Spleen (tissue), 11 donors: ENCODE measurements around the gene CDH16. TPM values are rescaled to one million over a fixed set of nuclear protein-coding genes. Genes with fewer than 3 reads are reported as not detected.
A peak's percentile ranks its signal among the peaks of the same experiment; 100 is the strongest.

Experiments used
- DNase-seq: peaks from one replicate; pipeline ENCODE4 v3.0.0-alpha.2; 2020
- H3K27ac ChIP-seq, 8 donors: fragments of 200-600 bp; sonication (generic) in 7 of 8; 1 replicate in 4 of 8; 2 replicates in 4 of 8; pipeline versions ENCODE4 v1.5.0 to v1.8.0; 2016 to 2021; ENCODE audit warnings: inconsistent platforms in 4 of 8, mild to moderate bottlenecking in 4 of 8, moderate library complexity in 1 of 8
- H3K27me3 ChIP-seq, 7 donors: fragments of 200-600 bp; sonication (generic) in 6 of 7; replicated peaks in 1 of 7; 1 replicate in 4 of 7; 2 replicates in 3 of 7; pipeline versions ENCODE4 v1.5.0 to v1.8.0; 2016 to 2021; ENCODE audit warnings: inconsistent platforms in 3 of 7, mild to moderate bottlenecking in 1 of 7
- H3K36me3 ChIP-seq, 6 donors: fragments of 200-600 bp; sonication (generic) in 5 of 6; 1 replicate in 4 of 6; 2 replicates in 2 of 6; pipeline versions ENCODE4 v1.5.0 to v1.8.0; 2016 to 2021; ENCODE audit warnings: inconsistent platforms in 2 of 6
- H3K4me1 ChIP-seq, 6 donors: fragments of 200-600 bp; sonication (generic) in 5 of 6; 1 replicate in 3 of 6; 2 replicates in 3 of 6; pipeline versions ENCODE4 v1.5.0 to v1.8.0; 2016 to 2021; ENCODE audit warnings: inconsistent platforms in 3 of 6
- H3K4me3 ChIP-seq, 8 donors: fragments of 200-600 bp; sonication (generic) in 7 of 8; 1 replicate in 4 of 8; 2 replicates in 4 of 8; pipeline versions ENCODE4 v1.5.0 to v1.8.0; 2016 to 2021; ENCODE audit warnings: inconsistent platforms in 4 of 8, mild to moderate bottlenecking in 4 of 8, moderate library complexity in 2 of 8
- H3K9me3 ChIP-seq, 8 donors: fragments of 200-600 bp; sonication (generic) in 7 of 8; 1 replicate in 4 of 8; 2 replicates in 4 of 8; pipeline versions ENCODE4 v1.5.0 to v1.8.0; 2016 to 2021; ENCODE audit warnings: inconsistent platforms in 4 of 8
- POLR2A ChIP-seq, 3 donors: fragments of 450-650 bp; IDR thresholded peaks; one replicate each; pipeline ENCODE4 v1.5.1; 2017; ENCODE audit warnings: antibody characterized with exemption in 3 of 3, mild to moderate bottlenecking in 1 of 3
- POLR2AphosphoS5 ChIP-seq, 3 donors: sonication (generic); formaldehyde crosslinking; IDR thresholded peaks; one replicate each; pipeline ENCODE4 v1.5.1; 2017; ENCODE audit warnings: antibody characterized with exemption in 3 of 3
- WGBS, 5 donors: extraction: QIAGEN DNeasy Blood & Tissue Kit in 3 of 5; methylation state at CpG; one replicate each; pipeline versions ENCODE4 v1.1.5 to v1.1.7; 2013 to 2018; 5-methylcytosine and 5-hydroxymethylcytosine counted together
- intact Hi-C: fragments of 100-400 bp; cut with DNase I; formaldehyde crosslinking; loops from one replicate; pipeline ENCODE4 v1.15.0; 2023; ENCODE audit warnings: low total_unique reads
- polyA plus RNA-seq, 3 donors: library from polyadenylated mRNA; stranded (reverse); fragments of 200-250 nt; gene quantifications; one replicate each; pipeline ENCODE4 v1.2.1, GENCODE V29; 2013
- total RNA-seq, 7 donors: library from RNA; depleted of rRNA in 3 of 7; stranded (reverse); fragments of >200 nt in 3 of 7; fragmentation: NEBNext Ultra II Directional in 4 of 7; extraction: Animal tissue kit (Norgen Biotek cat#: 25700) in 4 of 7; gene quantifications; one replicate each; pipeline versions ENCODE4 v1.1.0 to v1.2.1, GENCODE V29; 2016 to 2021
- TF ChIP-seq, protein P1 (sequence below), 11 experiments: fragments of 200-600 bp in 7 of 11; fragments of 450-650 bp in 4 of 11; sonication (generic) in 4 of 11; IDR thresholded peaks in 8 of 11; conservative IDR thresholded peaks in 3 of 11; 1 replicate in 7 of 11; 2 replicates in 4 of 11; pipeline versions ENCODE4 v1.4.0 to v1.8.0; 2016 to 2021; ENCODE audit warnings: antibody characterized with exemption in 11 of 11, inconsistent platforms in 4 of 11, mild to moderate bottlenecking in 1 of 11
- donor health status: healthy with polysubstance abuse.
- donor health status: DM: no; HTN: no; CAD: no; lungs with moderate emphysema.
- donor health status: DM: no; HTN: no; CAD: no.
- donor health status: Bipolar disorder and iron deficiency.
- donor health status: healthy.
- donor health status: DM: no; HTN: no; CAD: no.
- donor health status: DM: yes; HTN: yes; CAD: no.

CDH16 gene
- total and polyA plus RNA-seq, 10 donors = not detected

DNA sequence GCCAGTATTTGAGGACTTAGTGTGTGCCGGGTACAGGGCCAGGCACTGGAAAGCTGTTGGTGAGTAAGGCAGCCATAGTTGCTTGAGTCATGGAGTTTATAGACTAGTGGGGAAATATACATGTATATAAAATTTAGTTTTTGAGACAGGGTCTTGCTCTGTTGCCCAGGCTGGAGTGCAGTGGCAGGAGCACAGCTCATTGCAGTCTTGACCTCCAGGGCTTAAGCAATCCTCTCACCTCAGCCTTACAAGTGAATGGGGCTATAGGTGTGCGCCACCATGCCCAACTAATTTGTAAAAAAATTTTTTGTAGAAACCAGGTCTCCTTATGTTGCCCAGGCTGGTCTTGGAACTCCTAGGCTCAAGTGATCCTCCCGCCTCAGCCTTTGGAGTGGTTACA, 36.0 kb downstream of the CDH16 start:
- peaks cover 0 to 37% (median 18%) of the 10 kb centered on the region in 6 donors for H3K36me3 ChIP-seq
- no peaks in the 10 kb centered on the region for H3K9me3 ChIP-seq
- no peaks in the 10 kb centered on the region for H3K27me3 ChIP-seq
- H3K4me1 ChIP-seq = peaks cover 3 to 43% (median 25%) of the 10 kb centered on the region in 6 donors
- no peak for DNase-seq
- intact Hi-C loops = no loop called here
- WGBS, 5 donors = 94 to 100% (median 98%) methylated on average over 3 of the region's 3 CpGs
- H3K27ac ChIP-seq = no peak overlapping the region
- H3K4me3 ChIP-seq = no peak overlapping the region
- TF ChIP-seq POLR2AphosphoS5 (IDR thresholded peaks at IDR 0.05) (no peak), POLR2A (IDR thresholded peaks at IDR 0.05) (no peak)
- TF ChIP-seq, protein P1, sequence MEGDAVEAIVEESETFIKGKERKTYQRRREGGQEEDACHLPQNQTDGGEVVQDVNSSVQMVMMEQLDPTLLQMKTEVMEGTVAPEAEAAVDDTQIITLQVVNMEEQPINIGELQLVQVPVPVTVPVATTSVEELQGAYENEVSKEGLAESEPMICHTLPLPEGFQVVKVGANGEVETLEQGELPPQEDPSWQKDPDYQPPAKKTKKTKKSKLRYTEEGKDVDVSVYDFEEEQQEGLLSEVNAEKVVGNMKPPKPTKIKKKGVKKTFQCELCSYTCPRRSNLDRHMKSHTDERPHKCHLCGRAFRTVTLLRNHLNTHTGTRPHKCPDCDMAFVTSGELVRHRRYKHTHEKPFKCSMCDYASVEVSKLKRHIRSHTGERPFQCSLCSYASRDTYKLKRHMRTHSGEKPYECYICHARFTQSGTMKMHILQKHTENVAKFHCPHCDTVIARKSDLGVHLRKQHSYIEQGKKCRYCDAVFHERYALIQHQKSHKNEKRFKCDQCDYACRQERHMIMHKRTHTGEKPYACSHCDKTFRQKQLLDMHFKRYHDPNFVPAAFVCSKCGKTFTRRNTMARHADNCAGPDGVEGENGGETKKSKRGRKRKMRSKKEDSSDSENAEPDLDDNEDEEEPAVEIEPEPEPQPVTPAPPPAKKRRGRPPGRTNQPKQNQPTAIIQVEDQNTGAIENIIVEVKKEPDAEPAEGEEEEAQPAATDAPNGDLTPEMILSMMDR (IDR thresholded peaks at IDR 0.05 in 8 of 11, conservative IDR thresholded peaks at IDR 0.05 in 3 of 11) = no peak

DNA sequence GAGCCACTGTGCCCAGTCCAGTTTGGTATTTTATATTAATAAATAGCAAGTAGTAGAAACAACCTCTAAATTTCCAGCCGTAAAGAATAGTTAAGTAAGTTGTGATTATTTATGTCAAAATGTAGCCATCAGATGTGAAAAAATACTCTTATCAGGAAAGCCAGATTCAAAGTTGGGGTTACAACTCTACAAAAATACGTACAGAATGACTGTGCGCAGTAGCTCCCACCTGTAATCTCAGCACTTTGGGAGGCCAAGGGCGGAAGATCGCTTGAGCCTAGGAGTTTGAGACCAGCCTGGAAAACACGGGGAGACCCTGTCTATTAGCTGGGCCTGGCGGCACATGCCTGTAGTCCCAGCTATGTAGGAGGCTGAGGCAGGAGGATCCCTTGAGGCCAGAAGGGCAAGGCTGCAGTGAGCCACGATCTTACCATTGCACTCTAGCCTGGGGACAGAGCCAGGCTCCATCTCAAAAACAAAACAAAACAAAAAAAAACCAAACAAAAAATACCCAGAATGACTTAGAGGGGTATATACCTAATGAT, 36.6 kb downstream of the CDH16 start:
- no peak overlapping the region for H3K27ac ChIP-seq
- no peak for DNase-seq
- no peaks in the 10 kb centered on the region for H3K9me3 ChIP-seq
- WGBS, 5 donors = 89 to 94% (median 94%) methylated on average over 8 of the region's 8 CpGs
- intact Hi-C loops = no loop called here
- H3K27me3 ChIP-seq = no peaks in the 10 kb centered on the region
- H3K4me3 ChIP-seq = no peak overlapping the region
- TF ChIP-seq POLR2A (IDR thresholded peaks at IDR 0.05) = no peak
- TF ChIP-seq, protein P1 (IDR thresholded peaks at IDR 0.05 in 8 of 11, conservative IDR thresholded peaks at IDR 0.05 in 3 of 11) = no peak
- no peak for TF ChIP-seq POLR2AphosphoS5 (IDR thresholded peaks at IDR 0.05)
- peaks cover 0 to 32% (median 18%) of the 10 kb centered on the region in 6 donors for H3K36me3 ChIP-seq
- peaks cover 3 to 43% (median 26%) of the 10 kb centered on the region in 6 donors for H3K4me1 ChIP-seq

DNA sequence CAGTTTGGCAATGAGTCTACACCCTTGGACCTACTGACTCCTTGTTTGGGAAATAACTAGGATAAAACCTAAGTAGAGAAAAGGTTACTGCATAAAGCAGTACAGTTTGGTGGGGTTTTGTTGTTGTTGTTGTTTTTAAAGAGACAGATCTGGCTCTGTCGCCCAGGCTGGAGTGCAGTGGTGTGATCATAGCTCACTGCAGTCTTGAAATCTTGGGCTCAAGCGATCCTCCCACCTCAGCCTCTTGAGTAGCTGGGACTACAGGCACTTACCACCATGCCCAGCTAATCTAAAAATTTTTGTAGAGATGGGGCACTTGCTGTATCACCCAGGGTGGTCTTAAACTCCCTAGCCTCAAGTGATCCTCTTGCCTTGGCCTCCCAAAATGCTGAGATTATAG, 37.1 kb downstream of the CDH16 start:
- H3K36me3 ChIP-seq = peaks cover 0 to 27% (median 18%) of the 10 kb centered on the region in 6 donors
- H3K27ac ChIP-seq = no peak overlapping the region

DNA sequence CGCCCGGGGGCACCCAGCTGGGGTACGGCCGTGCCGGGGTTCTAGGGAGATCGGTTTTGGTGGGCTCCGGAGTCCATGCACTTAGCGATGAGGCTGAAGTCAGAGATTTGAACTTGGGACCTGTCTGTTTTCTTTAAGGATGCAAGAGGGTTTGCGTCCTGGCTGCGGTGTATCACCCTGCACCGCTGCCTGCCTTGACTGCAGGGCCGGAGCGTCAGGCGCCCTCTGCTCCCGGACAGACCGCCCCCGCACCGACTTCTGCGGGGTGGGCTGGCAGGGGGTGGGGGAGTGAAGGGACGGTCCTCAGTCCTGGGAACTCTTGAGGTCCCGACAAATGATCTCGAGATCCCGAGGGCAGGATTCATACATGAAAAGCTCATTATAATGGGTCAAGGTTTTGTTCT, 37.7 kb downstream of the CDH16 start:
- Histone ChIP-seq H3K4me3 (peak overlapping the region; percentile 76 to 99 (median 90)), H3K4me1 (peaks cover 3 to 43% (median 26%) of the 10 kb centered on the region in 6 donors), H3K27me3 (no peaks in the 10 kb centered on the region), H3K27ac (peak overlapping the region in 4 of 8 donors; percentile 54 to 84 (median 79)), H3K36me3 (peaks cover 0 to 21% (median 18%) of the 10 kb centered on the region in 6 donors), H3K9me3 (no peaks in the 10 kb centered on the region)
- TF ChIP-seq POLR2A (IDR thresholded peaks at IDR 0.05) (no peak), POLR2AphosphoS5 (IDR thresholded peaks at IDR 0.05) (no peak)
- TF ChIP-seq, protein P1 (IDR thresholded peaks at IDR 0.05 in 8 of 11, conservative IDR thresholded peaks at IDR 0.05 in 3 of 11) = no peak
- DNase-seq = no peak
- 2 to 4% (median 3%) methylated on average over 12 to 23 of the region's 23 CpGs for WGBS, 5 donors
- intact Hi-C loops = no loop called here

More for the DNA sequence above, 37.1 kb downstream of the CDH16 start:
- H3K4me3 ChIP-seq = peak overlapping the region in 3 of 8 donors; percentile 88 to 99 (median 95)
- H3K4me1 ChIP-seq = peaks cover 3 to 43% (median 26%) of the 10 kb centered on the region in 6 donors
- WGBS, 5 donors = 83 to 90% (median 88%) methylated on average over 2 of the region's 2 CpGs
- TF ChIP-seq, protein P1 (IDR thresholded peaks at IDR 0.05 in 8 of 11, conservative IDR thresholded peaks at IDR 0.05 in 3 of 11) = no peak
- TF ChIP-seq POLR2AphosphoS5 (IDR thresholded peaks at IDR 0.05) = no peak
- no peak for TF ChIP-seq POLR2A (IDR thresholded peaks at IDR 0.05)
- H3K9me3 ChIP-seq = no peaks in the 10 kb centered on the region
- intact Hi-C loops = no loop called here
- DNase-seq = no peak
- H3K27me3 ChIP-seq = no peaks in the 10 kb centered on the region
